ENCODE results near the gene RPRD1B. TPM values are rescaled to one million over a fixed set of nuclear protein-coding genes. Genes with fewer than 3 reads are reported as not detected.

The RPRD1B gene
- total and polyA plus RNA-seq, 2 of the 13 experiments (the other 11 are each of a cell fraction or from before 2014, with no cell fraction given), result 31.1 to 41.5 TPM

- TF ChIP-seq ZNF318 (CRISPR knock-in tag; IDR thresholded peaks at IDR 0.05), result no peak
- TF ChIP-seq UBTF (CRISPR knock-in tag; IDR thresholded peaks at IDR 0.05), result no peak
- no peak for TF ChIP-seq ARID5B (CRISPR knock-in tag; IDR thresholded peaks at IDR 0.05)
- peak; percentile 65 for TF ChIP-seq STAG1 (CRISPR knock-in tag; IDR thresholded peaks at IDR 0.05)
- peak; percentile 89 for TF ChIP-seq SMC3 (IDR thresholded peaks at IDR 0.05; ENCODE audit: low read length)
- no peak for TF ChIP-seq IKZF5 (CRISPR knock-in tag; IDR thresholded peaks at IDR 0.05)
- TF ChIP-seq TFAP4 (IDR thresholded peaks at IDR 0.05; ENCODE audit: borderline replicate concordance, low read depth), result no peak
- 0 out of 2 replicates have a peak, but pooled peaks have one; percentile 7 for TF ChIP-seq TBX2 (CRISPR knock-in tag; IDR thresholded peaks at IDR 0.05; ENCODE audit: borderline replicate concordance)
- no peak for TF ChIP-seq KDM4B (CRISPR knock-in tag; IDR thresholded peaks at IDR 0.05)
Observed at GRCh38 chr20:37992802-37993409, 40.6 kb upstream of the RPRD1B start (continued).
